Body of pancreas (tissue), 4 donors: ENCODE results near the gene ART3.

Source experiments
- POLR2A ChIP-seq, 3 donors: fragments of 450-650 bp; IDR thresholded peaks; one replicate each; pipeline ENCODE4 v1.6.1; 2016; ENCODE audit warnings: antibody characterized with exemption in 3 of 3, mild to moderate bottlenecking in 2 of 3
- TF ChIP-seq, protein P1 (sequence below), 7 experiments: fragments of 450-650 bp in 4 of 7; fragments of 200-600 bp in 3 of 7; sonication (generic) in 3 of 7; IDR thresholded peaks; one replicate each; pipeline ENCODE4 v1.5.1; 2016 to 2019; ENCODE audit warnings: antibody characterized with exemption in 7 of 7

DNA sequence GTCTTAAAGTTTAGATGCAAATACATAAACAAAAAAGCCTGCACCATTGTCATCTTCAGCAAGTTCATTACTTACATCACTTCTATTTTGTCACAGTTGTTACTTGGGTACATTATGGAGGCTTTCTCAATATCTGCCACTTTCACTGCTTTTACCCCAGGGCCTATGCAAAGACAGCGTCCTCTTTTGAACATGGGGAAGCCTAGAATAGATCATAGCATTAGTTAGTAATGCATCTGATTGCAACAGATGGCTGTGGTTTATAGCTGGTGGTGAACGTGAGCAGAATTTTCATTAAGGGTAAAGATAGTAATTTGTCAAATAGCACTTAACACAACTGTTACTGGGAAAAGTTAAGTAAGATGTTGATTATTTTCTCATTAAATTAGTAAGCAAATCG lies 39.4 kb upstream of the ART3 start:
- TF ChIP-seq POLR2A (IDR thresholded peaks at IDR 0.05), result no peak
- TF ChIP-seq, protein P1, sequence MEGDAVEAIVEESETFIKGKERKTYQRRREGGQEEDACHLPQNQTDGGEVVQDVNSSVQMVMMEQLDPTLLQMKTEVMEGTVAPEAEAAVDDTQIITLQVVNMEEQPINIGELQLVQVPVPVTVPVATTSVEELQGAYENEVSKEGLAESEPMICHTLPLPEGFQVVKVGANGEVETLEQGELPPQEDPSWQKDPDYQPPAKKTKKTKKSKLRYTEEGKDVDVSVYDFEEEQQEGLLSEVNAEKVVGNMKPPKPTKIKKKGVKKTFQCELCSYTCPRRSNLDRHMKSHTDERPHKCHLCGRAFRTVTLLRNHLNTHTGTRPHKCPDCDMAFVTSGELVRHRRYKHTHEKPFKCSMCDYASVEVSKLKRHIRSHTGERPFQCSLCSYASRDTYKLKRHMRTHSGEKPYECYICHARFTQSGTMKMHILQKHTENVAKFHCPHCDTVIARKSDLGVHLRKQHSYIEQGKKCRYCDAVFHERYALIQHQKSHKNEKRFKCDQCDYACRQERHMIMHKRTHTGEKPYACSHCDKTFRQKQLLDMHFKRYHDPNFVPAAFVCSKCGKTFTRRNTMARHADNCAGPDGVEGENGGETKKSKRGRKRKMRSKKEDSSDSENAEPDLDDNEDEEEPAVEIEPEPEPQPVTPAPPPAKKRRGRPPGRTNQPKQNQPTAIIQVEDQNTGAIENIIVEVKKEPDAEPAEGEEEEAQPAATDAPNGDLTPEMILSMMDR (IDR thresholded peaks at IDR 0.05), result no peak
